ENCODE measurements around the gene ABHD6.

- TF ChIP-seq RERE (CRISPR knock-in tag; IDR thresholded peaks at IDR 0.05; ENCODE audit: borderline replicate concordance) (no peak), CTCF (IDR thresholded peaks at IDR 0.05 in 2 of 3, conservative IDR thresholded peaks at IDR 0.05 in 1 of 3; ENCODE audit: insufficient read depth in 2 of 3, low read depth in 1 of 3, low read length in 3 of 3) (no peak), TCF7L2 (IDR thresholded peaks at IDR 0.05; ENCODE audit: low read depth, low read length) (no peak), MTF1 (CRISPR knock-in tag; IDR thresholded peaks at IDR 0.05; ENCODE audit: borderline replicate concordance) (no peak), PHF21A (IDR thresholded peaks at IDR 0.05; ENCODE audit: borderline replicate concordance, low read depth) (no peak), RCOR1 (IDR thresholded peaks at IDR 0.05; ENCODE audit: borderline replicate concordance in 1 of 2, low read depth in 2 of 2, low read length in 2 of 2) (no peak)
- TF ChIP-seq, protein P1, sequence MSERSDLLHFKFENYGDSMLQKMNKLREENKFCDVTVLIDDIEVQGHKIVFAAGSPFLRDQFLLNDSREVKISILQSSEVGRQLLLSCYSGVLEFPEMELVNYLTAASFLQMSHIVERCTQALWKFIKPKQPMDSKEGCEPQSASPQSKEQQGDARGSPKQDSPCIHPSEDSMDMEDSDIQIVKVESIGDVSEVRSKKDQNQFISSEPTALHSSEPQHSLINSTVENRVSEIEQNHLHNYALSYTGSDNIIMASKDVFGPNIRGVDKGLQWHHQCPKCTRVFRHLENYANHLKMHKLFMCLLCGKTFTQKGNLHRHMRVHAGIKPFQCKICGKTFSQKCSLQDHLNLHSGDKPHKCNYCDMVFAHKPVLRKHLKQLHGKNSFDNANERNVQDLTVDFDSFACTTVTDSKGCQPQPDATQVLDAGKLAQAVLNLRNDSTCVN (CRISPR knock-in tag; IDR thresholded peaks at IDR 0.05), result no peak
Measured at GRCh38 chr3:58235970-58236369, 1.6 kb upstream of the ABHD6 start.

Measured in K562 (cell line).